SH-SY5Y (cell line): ENCODE data around the gene GAGE10.

Experiments
- GATA2 ChIP-seq: IDR thresholded peaks from 2 replicates; pipeline ENCODE4 v1.6.1; 2011; ENCODE audit warnings: mild to moderate bottlenecking, low read depth, low read length
- GATA3 ChIP-seq: IDR thresholded peaks from 2 replicates; pipeline ENCODE4 v1.6.1; 2011; ENCODE audit warnings: low read depth, mild to moderate bottlenecking, low read length, moderate library complexity

DNA sequence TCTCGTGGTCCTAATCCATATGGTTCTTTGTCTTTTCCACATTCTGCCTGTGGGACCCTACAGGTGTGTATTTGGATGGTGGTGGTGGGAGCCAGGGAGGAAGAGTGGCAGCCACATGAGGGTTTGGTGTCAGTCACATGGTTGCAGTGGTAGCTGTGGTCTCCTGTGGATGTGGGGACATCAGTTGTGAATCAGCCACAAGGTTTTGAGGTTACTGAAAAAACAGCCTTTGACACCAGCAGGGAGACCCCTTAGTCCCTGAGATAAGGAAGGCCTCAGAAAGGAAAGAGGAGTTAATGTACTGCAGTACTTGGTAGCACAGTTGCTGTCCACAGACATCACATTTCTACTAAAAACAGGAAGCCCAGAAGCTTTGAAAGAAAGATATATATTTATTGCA lies 15.8 kb upstream of the GAGE10 start:
- TF ChIP-seq GATA3: no peak
- no peak for TF ChIP-seq GATA2
